SU-DHL-6 (cell line): Measurements from ENCODE around the gene TDRD1.
"Not testable (repeated sequence)": the region's sequence is repeated elsewhere in the genome, so short reads cannot be mapped to it uniquely, and the experiment has no call there.

ENCODE experiments used
- H2AFZ ChIP-seq: fragments of 200-600 bp; sonication (generic); 2 replicates; pipeline ENCODE4 v1.6.1; 2014; ENCODE audit warnings: low read depth, mild to moderate bottlenecking, moderate library complexity, mixed read lengths, antibody characterized with exemption, low read length; ENCODE audit not compliant: severe bottlenecking
- H3F3A ChIP-seq: fragments of 200-600 bp; shearing (Covaris generic); 2 replicates; pipeline ENCODE4 v1.6.0; 2016; ENCODE audit warnings: antibody characterized with exemption, mild to moderate bottlenecking; ENCODE audit not compliant: insufficient read depth
- H3K27ac ChIP-seq: fragments of 200-600 bp; sonication (generic); 2 replicates; pipeline ENCODE4 v1.5.1; 2016; ENCODE audit warnings: low read depth, mild to moderate bottlenecking, low read length, moderate library complexity, mixed read lengths
- H3K27me3 ChIP-seq: fragments of 200-600 bp; sonication (generic), shearing (Covaris generic); 2 replicates; pipeline ENCODE4 v1.6.0; 2014; ENCODE audit warnings: mild to moderate bottlenecking, low read length
- H3K36me3 ChIP-seq: fragments of 200-600 bp; sonication (generic); 2 replicates; pipeline ENCODE4 v1.6.1; 2014; ENCODE audit warnings: mild to moderate bottlenecking, low read length, mixed read lengths
- H3K4me2 ChIP-seq: fragments of 300-600, 200-600 bp; shearing (Covaris generic), sonication (generic); 2 replicates; pipeline ENCODE4 v1.6.0; 2014; ENCODE audit warnings: low read length, low read depth, mild to moderate bottlenecking; ENCODE audit not compliant: poor library complexity, severe bottlenecking
- H3K4me3 ChIP-seq: fragments of 200-600 bp; sonication (generic); 2 replicates; pipeline ENCODE4 v1.5.1; 2014; ENCODE audit warnings: antibody characterized with exemption, low read length, mild to moderate bottlenecking, mixed read lengths; ENCODE audit not compliant: insufficient read depth, poor library complexity, severe bottlenecking
- H3K79me2 ChIP-seq: fragments of 200-600 bp; sonication (generic); 2 replicates; pipeline ENCODE4 v1.6.1; 2014; ENCODE audit warnings: mild to moderate bottlenecking, low read length, moderate library complexity; ENCODE audit not compliant: insufficient read depth
- H3K9ac ChIP-seq: fragments of 200-600 bp; sonication (generic); 2 replicates; pipeline ENCODE4 v1.7.0; 2014; ENCODE audit warnings: mild to moderate bottlenecking, low read length
- H3K9me2 ChIP-seq: fragments of 200-600 bp; sonication (generic); replicated peaks from 2 replicates; pipeline ENCODE4 v1.6.1; 2014; ENCODE audit warnings: low read length; ENCODE audit not compliant: insufficient read depth
- H3K9me3 ChIP-seq: fragments of 200-600 bp; sonication (generic); 2 replicates; pipeline ENCODE4 v1.6.1; 2014; ENCODE audit warnings: low read length, mixed read lengths; ENCODE audit not compliant: insufficient read depth
- H4K20me1 ChIP-seq: fragments of 200-600 bp; sonication (generic); 2 replicates; pipeline ENCODE4 v1.6.1; 2014; ENCODE audit warnings: low read depth, mild to moderate bottlenecking, antibody characterized with exemption, low read length, moderate library complexity, mixed read lengths
- CTCF ChIP-seq: fragments of 200-600 bp; sonication (generic); IDR thresholded peaks from one replicate; pipeline ENCODE4 v1.5.1; 2017; ENCODE audit warnings: antibody characterized with exemption, mild to moderate bottlenecking, low read length, moderate library complexity; ENCODE audit not compliant: insufficient read depth, poor library complexity, severe bottlenecking
- EZH2phosphoT487 ChIP-seq: fragments of 200-600 bp; sonication (generic), shearing (Covaris generic); conservative IDR thresholded peaks from 2 replicates; pipeline ENCODE4 v1.6.1; 2018; ENCODE audit warnings: mild to moderate bottlenecking, antibody characterized with exemption, low read length, moderate library complexity, mixed read lengths

Gene TDRD1

GRCh38 chr10:114143160-114143559, 36.0 kb upstream of the TDRD1 start:
- H3K9ac ChIP-seq: no peak overlapping the region
- H3K79me2 ChIP-seq: no peaks in the 10 kb centered on the region
- no peaks in the 10 kb centered on the region for H3K27me3 ChIP-seq
- H3K36me3 ChIP-seq: peaks cover 5% of the 10 kb centered on the region; the same call in 1 of the 2 replicates
- no peak overlapping the region for H3K4me2 ChIP-seq
- H3K4me3 ChIP-seq: no peak overlapping the region
- H3F3A ChIP-seq: no peaks in the 10 kb centered on the region
- TF ChIP-seq CTCF (no peak), EZH2phosphoT487 (no peak)
- no peaks in the 10 kb centered on the region for H4K20me1 ChIP-seq
- H3K27ac ChIP-seq: no peak overlapping the region
- no peaks in the 10 kb centered on the region for H3K9me3 ChIP-seq
- H3K9me2 ChIP-seq: no peaks in the 10 kb centered on the region
- H2AFZ ChIP-seq: no peak overlapping the region

- not testable (repeated sequence) for H3K9me3 ChIP-seq, H3K27ac ChIP-seq, H3K4me2 ChIP-seq, H3K9me2 ChIP-seq, H3K79me2 ChIP-seq, H3K36me3 ChIP-seq, H2AFZ ChIP-seq, H3F3A ChIP-seq, H3K9ac ChIP-seq, H3K4me3 ChIP-seq, H3K27me3 ChIP-seq, H4K20me1 ChIP-seq
Measured at GRCh38 chr10:114149476-114149875, 29.7 kb upstream of the TDRD1 start.

DNA sequence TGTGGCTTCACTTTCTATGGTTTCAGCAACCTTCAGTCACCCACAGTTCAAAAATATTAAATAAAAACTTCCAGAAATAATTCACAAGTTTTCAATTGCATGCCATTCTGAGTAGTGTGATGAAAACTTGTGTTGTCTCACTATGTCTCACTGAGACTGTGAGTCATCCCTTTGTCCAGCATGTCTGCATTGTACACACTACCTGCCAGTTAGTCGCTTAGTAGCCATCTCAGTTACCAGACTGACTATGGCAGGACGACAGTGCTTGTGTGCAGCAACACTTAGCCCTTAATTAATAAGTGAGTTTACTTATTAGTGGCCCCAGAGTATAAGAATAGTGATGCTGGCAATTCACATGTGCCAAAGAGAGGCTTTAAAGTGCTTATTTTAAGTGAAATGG, 27.7 kb upstream of the TDRD1 start:
- no peaks in the 10 kb centered on the region for H4K20me1 ChIP-seq
- H3K4me2 ChIP-seq: no peak overlapping the region
- H3K9me3 ChIP-seq: no peaks in the 10 kb centered on the region
- H3K9ac ChIP-seq: no peak overlapping the region
- H3K79me2 ChIP-seq: no peaks in the 10 kb centered on the region
- H3K9me2 ChIP-seq: no peaks in the 10 kb centered on the region
- no peak overlapping the region for H2AFZ ChIP-seq
- TF ChIP-seq CTCF: no peak
- TF ChIP-seq EZH2phosphoT487: no peak
- no peak overlapping the region for H3K27ac ChIP-seq
- H3F3A ChIP-seq: no peaks in the 10 kb centered on the region
- H3K36me3 ChIP-seq: no peaks in the 10 kb centered on the region; the same call in 1 of the 2 replicates
- no peaks in the 10 kb centered on the region for H3K27me3 ChIP-seq
- H3K4me3 ChIP-seq: no peak overlapping the region

DNA sequence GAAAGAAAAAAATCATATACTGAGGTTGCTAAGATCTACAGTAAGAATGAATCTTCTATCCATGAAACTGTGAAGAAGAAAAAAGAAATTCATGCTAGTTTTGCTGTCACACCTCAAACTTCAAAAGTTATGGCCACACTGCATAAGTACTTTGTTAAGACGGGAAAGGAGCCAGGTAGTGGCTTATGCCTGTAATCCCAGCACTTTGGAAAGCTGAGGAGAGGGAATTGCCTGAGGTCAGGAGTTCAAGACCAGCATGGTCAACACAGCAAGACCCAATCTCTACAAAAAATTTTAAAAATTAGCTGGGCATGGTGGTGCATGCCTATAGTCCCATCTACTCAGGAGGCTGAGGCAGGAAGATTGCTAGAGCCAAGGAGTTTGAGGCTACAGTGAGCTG, 27.3 kb upstream of the TDRD1 start:
- TF ChIP-seq CTCF (no peak), EZH2phosphoT487 (no peak)
- no peak overlapping the region for H3K9ac ChIP-seq

More for the DNA sequence above, 27.3 kb upstream of the TDRD1 start:
- Histone ChIP-seq H3K9me3 (no peaks in the 10 kb centered on the region), H3K4me3 (no peak overlapping the region), H2AFZ (no peak overlapping the region), H3F3A (no peaks in the 10 kb centered on the region), H3K27ac (no peak overlapping the region), H3K9me2 (no peaks in the 10 kb centered on the region), H4K20me1 (no peaks in the 10 kb centered on the region), H3K27me3 (no peaks in the 10 kb centered on the region), H3K36me3 (no peaks in the 10 kb centered on the region; the same call in 1 of the 2 replicates), H3K4me2 (no peak overlapping the region), H3K79me2 (no peaks in the 10 kb centered on the region)
